IMR-90 (cell line): ENCODE data around the gene HMOX2. TPM values are rescaled to one million over a fixed set of nuclear protein-coding genes. Genes with fewer than 3 reads are reported as not detected.

ENCODE experiments used
- ATAC-seq: fragments of 200-7000 bp; cut with Tn5 transposase; 2 replicates; pipeline ENCODE4 v1.9.1; 2020; ENCODE audit warnings: low read depth, mild to moderate bottlenecking, moderate library complexity
- BruUV-seq: library from RNA; stranded (reverse); fragments of 400-500 nt; replicated peaks from 2 replicates; lab custom pipeline; 2021; lab: Mats Ljungman, UMichigan
- CTCF ChIA-PET: fragments of 300-600 bp; formaldehyde crosslinking; extraction: SDS; loops from one replicate; lab custom pipeline; 2021; ENCODE audit warnings: antibody characterized with exemption; lab: Yijun Ruan, JAX
- POLR2A ChIA-PET: fragments of 300-600 bp; sonication (Branson Sonifier 250); formaldehyde crosslinking; loops from one replicate; lab custom pipeline; 2022; ENCODE audit warnings: antibody characterized with exemption; ENCODE audit not compliant: unreplicated experiment; lab: Charles Lee
- DNase-seq: peaks from one replicate; pipeline ENCODE4 v3.0.0; 2013
- H2AFZ ChIP-seq: replicated peaks from 2 replicates; pipeline ENCODE3; 2013; ENCODE audit warnings: low read length, mild to moderate bottlenecking; ENCODE audit not compliant: poor library complexity
- H2AK5ac ChIP-seq: 2 replicates; pipeline ENCODE4 v1.6.1; 2013; ENCODE audit warnings: low read depth, low read length, inconsistent platforms
- H2AK9ac ChIP-seq: replicated peaks from 2 replicates; pipeline ENCODE3; 2013; ENCODE audit warnings: mild to moderate bottlenecking, low read depth, low read length, moderate library complexity; ENCODE audit not compliant: poor library complexity
- H2BK120ac ChIP-seq: 2 replicates; pipeline ENCODE4 v1.6.1; 2013; ENCODE audit warnings: low read depth, low read length, inconsistent platforms
- H2BK15ac ChIP-seq: 3 replicates; pipeline ENCODE4 v1.6.1; 2013; ENCODE audit warnings: low read depth, low read length, inconsistent platforms
- H2BK20ac ChIP-seq: 2 replicates; pipeline ENCODE4 v1.6.1; 2013; ENCODE audit warnings: low read depth, mild to moderate bottlenecking, inconsistent platforms, low read length, moderate library complexity
- H2BK5ac ChIP-seq: 2 replicates; pipeline ENCODE4 v1.6.1; 2013; ENCODE audit warnings: mild to moderate bottlenecking, low read depth, low read length, inconsistent platforms; ENCODE audit not compliant: poor library complexity, severe bottlenecking
- H3K14ac ChIP-seq: replicated peaks from 2 replicates; pipeline ENCODE4 v1.6.1; 2013; ENCODE audit warnings: low read depth, low read length, inconsistent platforms
- H3K18ac ChIP-seq: 2 replicates; pipeline ENCODE4 v1.6.1; 2013; ENCODE audit warnings: low read depth, low read length, control low read depth
- H3K23ac ChIP-seq: 2 replicates; pipeline ENCODE4 v1.6.1; 2013; ENCODE audit warnings: low read depth, low read length, inconsistent platforms
- H3K27ac ChIP-seq: 2 replicates; pipeline ENCODE4 v1.5.1; 2013; ENCODE audit warnings: mild to moderate bottlenecking, control low read depth, low read length; ENCODE audit not compliant: insufficient read depth
- H3K27me3 ChIP-seq: 2 replicates; pipeline ENCODE4 v1.6.1; 2013; ENCODE audit warnings: low read length; ENCODE audit not compliant: control insufficient read depth, insufficient read depth
- H3K36me3 ChIP-seq: 2 replicates; pipeline ENCODE4 v1.6.1; 2013; ENCODE audit warnings: low read length, mixed read lengths; ENCODE audit not compliant: control insufficient read depth, insufficient read depth
- H3K4ac ChIP-seq: 2 replicates; pipeline ENCODE4 v1.6.1; 2013; ENCODE audit warnings: low read depth, low read length, inconsistent platforms
- H3K4me1 ChIP-seq: 2 replicates; pipeline ENCODE4 v1.6.1; 2013; ENCODE audit warnings: low read length, mixed read lengths; ENCODE audit not compliant: control insufficient read depth, insufficient read depth
- H3K4me2 ChIP-seq: 2 replicates; pipeline ENCODE4 v1.6.1; 2013; ENCODE audit warnings: low read depth, mild to moderate bottlenecking, control low read depth, low read length, moderate library complexity
- H3K4me3 ChIP-seq: 2 replicates; pipeline ENCODE4 v1.5.1; 2013; ENCODE audit warnings: low read depth, mild to moderate bottlenecking, control low read depth, low read length, moderate library complexity; ENCODE audit not compliant: insufficient read depth
- H3K56ac ChIP-seq: 2 replicates; pipeline ENCODE4 v1.6.1; 2013; ENCODE audit warnings: low read length, inconsistent platforms; ENCODE audit not compliant: insufficient read depth; ENCODE audit errors: extremely low read depth
- H3K79me1 ChIP-seq, 2 experiments: 2 replicates each; pipeline ENCODE4 v1.6.1; 2013; ENCODE audit warnings: low read length in 2 of 2, inconsistent platforms in 1 of 2, low read depth in 1 of 2
- H3K9ac ChIP-seq: 2 replicates; pipeline ENCODE4 v1.6.1; 2013; ENCODE audit warnings: low read depth, low read length, control low read depth
- H3K9me1 ChIP-seq: 2 replicates; pipeline ENCODE4 v1.6.1; 2013; ENCODE audit warnings: low read length, inconsistent platforms; ENCODE audit not compliant: insufficient read depth
- H3K9me3 ChIP-seq: 2 replicates; pipeline ENCODE4 v1.6.1; 2013; ENCODE audit warnings: low read length; ENCODE audit not compliant: control insufficient read depth, insufficient read depth
- H4K20me1 ChIP-seq: 2 replicates; pipeline ENCODE4 v1.6.1; 2013; ENCODE audit warnings: low read length, inconsistent platforms; ENCODE audit not compliant: insufficient read depth
- H4K5ac ChIP-seq: 2 replicates; pipeline ENCODE4 v1.6.1; 2013; ENCODE audit warnings: mild to moderate bottlenecking, low read depth, low read length, control low read depth
- H4K8ac ChIP-seq, 2 experiments: 2 replicates each; pipeline ENCODE4 v1.6.1; 2013; ENCODE audit warnings: low read depth in 2 of 2, low read length in 2 of 2, control low read depth in 1 of 2, inconsistent platforms in 1 of 2
- H4K91ac ChIP-seq: 2 replicates; pipeline ENCODE4 v1.6.1; 2013; ENCODE audit warnings: low read depth, low read length, inconsistent platforms; ENCODE audit not compliant: insufficient read depth
- CHD1 ChIP-seq: IDR thresholded peaks from 2 replicates; pipeline ENCODE4 v1.6.1; 2012; ENCODE audit warnings: low read depth, low read length, improper control_type of control experiment
- FOS ChIP-seq: fragments of 150-350 bp; IDR thresholded peaks from 2 replicates; pipeline ENCODE4 v1.6.1; 2016; ENCODE audit warnings: low read depth, low read length
- MAZ ChIP-seq: IDR thresholded peaks from 2 replicates; pipeline ENCODE4 v1.6.1; 2012; ENCODE audit warnings: low read depth, mild to moderate bottlenecking, low read length, improper control_type of control experiment, moderate library complexity, borderline replicate concordance
- MXI1 ChIP-seq: IDR thresholded peaks from 2 replicates; pipeline ENCODE4 v1.6.1; 2012; ENCODE audit warnings: low read depth, mild to moderate bottlenecking, low read length, moderate library complexity, borderline replicate concordance
- NFE2L2 ChIP-seq: fragments of 150-350 bp; IDR thresholded peaks from 2 replicates; pipeline ENCODE4 v1.6.1; 2016; ENCODE audit warnings: low read depth, mild to moderate bottlenecking, low read length
- POLR2A ChIP-seq: IDR thresholded peaks from 2 replicates; pipeline ENCODE4 v1.6.1; 2012; ENCODE audit warnings: mild to moderate bottlenecking, low read depth, low read length
- RAD21 ChIP-seq: IDR thresholded peaks from 2 replicates; pipeline ENCODE4 v1.6.1; 2012; ENCODE audit warnings: low read length, improper control_type of control experiment
- RCOR1 ChIP-seq: IDR thresholded peaks from 2 replicates; pipeline ENCODE4 v1.6.1; 2012; ENCODE audit warnings: mild to moderate bottlenecking, low read length, improper control_type of control experiment; ENCODE audit not compliant: insufficient replicate concordance
- WGBS, 2 experiments: methylation state at CpG; one replicate each; pipeline versions ENCODE4 v1.1.5 to v1.1.7; 2013; ENCODE audit warnings: missing lambda C conversion rate in 2 of 2; ENCODE audit not compliant: insufficient read length in 1 of 2; ENCODE audit errors: extremely low coverage in 2 of 2; 5-methylcytosine and 5-hydroxymethylcytosine counted together
- dilution Hi-C: fragments of 300-500 bp; cut with HindIII; formaldehyde crosslinking; loops from one replicate; pipeline ENCODE4 v1.14.3; 2018; ENCODE audit warnings: low sequenced_read_pairs; ENCODE audit not compliant: unreplicated experiment
- in situ Hi-C: fragments of 300-500 bp; cut with MboI; formaldehyde crosslinking; loops from 3 replicates; pipeline ENCODE4 v1.14.3; 2019; ENCODE audit warnings: low sequenced_read_pairs, inconsistent platforms, mixed read lengths
- intact Hi-C: fragments of 100-400 bp; cut with micrococcal nuclease; formaldehyde crosslinking; loops from 2 replicates; pipeline ENCODE4 v1.10.0; 2022
- polyA plus RNA-seq, 3 experiments: library from polyadenylated mRNA; depleted of rRNA; stranded (reverse); fragments of >200 nt; gene quantifications; 2 replicates each; pipeline ENCODE4 v1.2.3, GENCODE V29; 2012; ENCODE audit warnings: low replicate concordance in 1 of 3
- total RNA-seq: library from RNA; depleted of rRNA; stranded (reverse); fragments of >200 nt; gene quantifications from 2 replicates; pipeline ENCODE4 v1.2.3, GENCODE V29; 2012
- TF ChIP-seq, protein P1 (sequence below): fragments of 150-350 bp; IDR thresholded peaks from 2 replicates; pipeline ENCODE4 v1.6.1; 2016; ENCODE audit warnings: low read depth, mild to moderate bottlenecking, low read length, moderate library complexity, borderline replicate concordance
- TF ChIP-seq, protein P2 (sequence below): fragments of 150-350 bp; IDR thresholded peaks from 2 replicates; pipeline ENCODE4 v1.6.1; 2017; ENCODE audit warnings: mild to moderate bottlenecking, antibody characterized with exemption, low read length, low read depth

The HMOX2 gene
- total and polyA plus RNA-seq, 2 of the 4 experiments (the other 2 are of a cell fraction) = 93.9 to 98.8 TPM

DNA sequence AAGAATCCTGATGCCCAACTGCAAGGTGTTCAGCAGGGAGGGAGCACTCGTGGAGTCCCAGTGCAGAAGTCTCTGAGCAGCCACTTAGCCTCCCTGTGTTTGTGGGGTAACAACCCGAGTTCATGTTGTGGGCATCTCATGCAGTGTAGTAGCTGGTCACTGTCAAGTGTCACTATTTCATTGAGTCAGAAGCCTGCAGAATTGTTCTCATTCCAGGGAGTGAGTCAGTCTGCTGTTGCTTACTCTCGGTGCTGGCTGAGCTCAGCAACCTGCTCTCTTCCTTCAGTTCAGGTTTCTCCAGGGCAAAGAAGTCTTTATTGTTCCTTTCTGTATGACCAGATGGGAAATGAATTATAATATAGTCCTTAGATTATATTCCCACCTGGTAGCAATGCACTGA, 24.1 kb downstream of the HMOX2 start (continued):
- no peak for TF ChIP-seq MAZ

DNA sequence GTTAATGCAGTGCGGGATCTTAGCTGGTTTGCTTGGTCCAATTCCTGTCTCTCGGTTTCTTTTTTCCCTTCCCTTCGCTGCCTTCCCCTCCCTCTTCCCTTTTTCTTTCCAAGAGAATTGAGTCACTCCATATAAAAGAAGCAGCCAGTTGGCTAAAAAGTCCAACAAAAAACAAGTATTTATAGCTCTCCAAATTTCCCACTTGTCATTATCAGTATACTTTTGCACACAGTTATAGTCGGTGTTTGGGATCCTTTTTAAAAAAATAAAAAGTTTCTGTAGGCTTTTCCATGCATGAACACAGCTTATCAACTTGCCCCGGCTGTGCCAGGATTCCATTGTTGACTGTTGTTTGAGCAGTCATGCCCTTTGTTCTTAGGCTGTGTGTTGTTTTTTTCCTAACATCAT, 24.9 kb downstream of the HMOX2 start:
- CTCF ChIA-PET = interaction anchor here (0.6 to 1.7 kb wide), 3 partner anchors 23 to 49 kb away, joined by 3 to 5 read pairs (median 5); no protein-coding TSS in a partner anchor
- peak overlapping the region; percentile 47; the same call in 1 of the 2 replicates for H3K9ac ChIP-seq
- H2AFZ ChIP-seq = no peak overlapping the region
- H2AK5ac ChIP-seq = peak overlapping the region; percentile 11; the same call in 1 of the 2 replicates
- peaks cover 20% of the 10 kb centered on the region for H3K4me1 ChIP-seq
- peak overlapping the region; percentile 69; the same call in 1 of the 2 replicates for H3K23ac ChIP-seq
- no peak overlapping the region; the same call in 1 of the 2 replicates for H4K5ac ChIP-seq
- H3K4ac ChIP-seq = peak overlapping the region; percentile 73; the same call in 1 of the 2 replicates
- H3K56ac ChIP-seq = 0 out of 2 replicates have a peak overlapping the region, but pooled peaks have one; percentile 68
- peak overlapping the region; percentile 86 for H3K14ac ChIP-seq
- in situ Hi-C loops (loop anchor here (25.0 kb wide), 1 partner anchor 461 kb away; the partner anchor contains the start of gene SEC14L5), intact Hi-C loops (no loop called here), dilution Hi-C loops (no loop called here)
- TF ChIP-seq, protein P1, sequence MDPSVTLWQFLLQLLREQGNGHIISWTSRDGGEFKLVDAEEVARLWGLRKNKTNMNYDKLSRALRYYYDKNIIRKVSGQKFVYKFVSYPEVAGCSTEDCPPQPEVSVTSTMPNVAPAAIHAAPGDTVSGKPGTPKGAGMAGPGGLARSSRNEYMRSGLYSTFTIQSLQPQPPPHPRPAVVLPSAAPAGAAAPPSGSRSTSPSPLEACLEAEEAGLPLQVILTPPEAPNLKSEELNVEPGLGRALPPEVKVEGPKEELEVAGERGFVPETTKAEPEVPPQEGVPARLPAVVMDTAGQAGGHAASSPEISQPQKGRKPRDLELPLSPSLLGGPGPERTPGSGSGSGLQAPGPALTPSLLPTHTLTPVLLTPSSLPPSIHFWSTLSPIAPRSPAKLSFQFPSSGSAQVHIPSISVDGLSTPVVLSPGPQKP = no peak
- TF ChIP-seq, protein P2, sequence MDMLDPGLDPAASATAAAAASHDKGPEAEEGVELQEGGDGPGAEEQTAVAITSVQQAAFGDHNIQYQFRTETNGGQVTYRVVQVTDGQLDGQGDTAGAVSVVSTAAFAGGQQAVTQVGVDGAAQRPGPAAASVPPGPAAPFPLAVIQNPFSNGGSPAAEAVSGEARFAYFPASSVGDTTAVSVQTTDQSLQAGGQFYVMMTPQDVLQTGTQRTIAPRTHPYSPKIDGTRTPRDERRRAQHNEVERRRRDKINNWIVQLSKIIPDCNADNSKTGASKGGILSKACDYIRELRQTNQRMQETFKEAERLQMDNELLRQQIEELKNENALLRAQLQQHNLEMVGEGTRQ = no peak
- no peak for TF ChIP-seq MAZ
- TF ChIP-seq CHD1 = no peak
- TF ChIP-seq MXI1 = no peak
- TF ChIP-seq RAD21 = no peak
- TF ChIP-seq POLR2A = no peak
- TF ChIP-seq RCOR1 = no peak
- TF ChIP-seq NFE2L2 = no peak
- TF ChIP-seq FOS = no peak
- peak overlapping the region; percentile 87 for H2BK5ac ChIP-seq
- no CpG with 5 or more reads among the region's 5 CpGs for WGBS, 2 experiments
- H3K4me3 ChIP-seq = no peak overlapping the region
- peak overlapping the region; percentile 84; the same call in 1 of the 2 replicates for H2BK120ac ChIP-seq
- peak overlapping the region; percentile 65; the same call in 1 of the 2 replicates for H3K27ac ChIP-seq
- peak overlapping the region; percentile 46; the same call in 1 of the 2 replicates for H3K18ac ChIP-seq
- no peak overlapping the region; the same call in 2 of the 3 replicates for H2BK15ac ChIP-seq
- peak overlapping the region; percentile 78; the same call in 1 of the 2 replicates for H4K91ac ChIP-seq
- peaks cover 31% of the 10 kb centered on the region for H3K9me1 ChIP-seq
- no peak overlapping the region for H2AK9ac ChIP-seq
- H2BK20ac ChIP-seq = peak overlapping the region; percentile 88
- ATAC-seq (peak; percentile 17), DNase-seq (peak; percentile 50)
- no peaks in the 10 kb centered on the region for H3K9me3 ChIP-seq
- POLR2A ChIA-PET = interaction anchor here (1.6 kb wide), 1 partner anchor 11 kb away, joined by 4 read pairs; no protein-coding TSS in a partner anchor
- H4K20me1 ChIP-seq = peaks cover 19% of the 10 kb centered on the region
- no peaks in the 10 kb centered on the region for H3K27me3 ChIP-seq
- peaks cover 31 to 86% of the 10 kb centered on the region in 2 experiments for H3K79me1 ChIP-seq
- peak overlapping the region; percentile 66 for H3K4me2 ChIP-seq
- BruUV-seq = no TSS peak
- H3K36me3 ChIP-seq = no peaks in the 10 kb centered on the region; the same call in none of the 2 replicates
- peak overlapping the region in 1 of 2 experiments; percentile 54; a peak in 2 of 4 replicates for H4K8ac ChIP-seq
